ENCODE measurements around the gene PPP2R5A.

- TF ChIP-seq, protein P1, sequence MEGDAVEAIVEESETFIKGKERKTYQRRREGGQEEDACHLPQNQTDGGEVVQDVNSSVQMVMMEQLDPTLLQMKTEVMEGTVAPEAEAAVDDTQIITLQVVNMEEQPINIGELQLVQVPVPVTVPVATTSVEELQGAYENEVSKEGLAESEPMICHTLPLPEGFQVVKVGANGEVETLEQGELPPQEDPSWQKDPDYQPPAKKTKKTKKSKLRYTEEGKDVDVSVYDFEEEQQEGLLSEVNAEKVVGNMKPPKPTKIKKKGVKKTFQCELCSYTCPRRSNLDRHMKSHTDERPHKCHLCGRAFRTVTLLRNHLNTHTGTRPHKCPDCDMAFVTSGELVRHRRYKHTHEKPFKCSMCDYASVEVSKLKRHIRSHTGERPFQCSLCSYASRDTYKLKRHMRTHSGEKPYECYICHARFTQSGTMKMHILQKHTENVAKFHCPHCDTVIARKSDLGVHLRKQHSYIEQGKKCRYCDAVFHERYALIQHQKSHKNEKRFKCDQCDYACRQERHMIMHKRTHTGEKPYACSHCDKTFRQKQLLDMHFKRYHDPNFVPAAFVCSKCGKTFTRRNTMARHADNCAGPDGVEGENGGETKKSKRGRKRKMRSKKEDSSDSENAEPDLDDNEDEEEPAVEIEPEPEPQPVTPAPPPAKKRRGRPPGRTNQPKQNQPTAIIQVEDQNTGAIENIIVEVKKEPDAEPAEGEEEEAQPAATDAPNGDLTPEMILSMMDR (IDR thresholded peaks at IDR 0.05), result no peak
- TF ChIP-seq POLR2A (IDR thresholded peaks at IDR 0.05) (no peak), POLR2AphosphoS5 (IDR thresholded peaks at IDR 0.05) (no peak), EP300 (IDR thresholded peaks at IDR 0.05) (no peak)
Measured at GRCh38 chr1:212353181-212353580, 68.0 kb downstream of the PPP2R5A start.
